Cardiac muscle cell (in vitro differentiated cells and primary cell): ENCODE data around the gene SLC44A5. TPM values are rescaled to one million over a fixed set of nuclear protein-coding genes. Genes with fewer than 3 reads are reported as not detected.

ENCODE experiments used
- DNase-seq, 2 donors: peaks; one replicate each; pipeline versions ENCODE4 v3.0.0 to v3.0.0-alpha.2; 2010 to 2017; ENCODE audit warnings: low read depth in 1 of 2, low spot score in 1 of 2
- H3K27ac ChIP-seq: fragments of 200-600 bp; sonication (generic); 2 replicates; pipeline ENCODE4 v1.5.1; 2016
- H3K27me3 ChIP-seq: fragments of 200-600 bp; sonication (generic); 2 replicates; pipeline ENCODE4 v1.6.0; 2016; ENCODE audit warnings: control low read depth
- H3K36me3 ChIP-seq: fragments of 200-600 bp; sonication (generic); 2 replicates; pipeline ENCODE4 v1.5.1; 2016; ENCODE audit warnings: control low read depth
- H3K4me1 ChIP-seq: fragments of 200-600 bp; sonication (generic); 2 replicates; pipeline ENCODE4 v1.8.1; 2017; ENCODE audit warnings: low read depth, mild to moderate bottlenecking, mixed run types
- H3K4me3 ChIP-seq: fragments of 200-600 bp; sonication (generic); 2 replicates; pipeline ENCODE4 v1.5.1; 2016; ENCODE audit warnings: mild to moderate bottlenecking
- H3K9me3 ChIP-seq: fragments of 200-600 bp; sonication (generic); 2 replicates; pipeline ENCODE4 v1.5.1; 2017; ENCODE audit warnings: low read depth, mild to moderate bottlenecking, control low read depth
- CTCF ChIP-seq: IDR thresholded peaks from 2 replicates; pipeline ENCODE4 v1.5.1; 2012; ENCODE audit warnings: low read depth, mild to moderate bottlenecking, low read length
- polyA plus RNA-seq: library from polyadenylated mRNA; unstranded; fragments of >200 nt; fragmentation: Nextera tagmentation; extraction: Ambion mirVana; gene quantifications from 2 replicates; pipeline ENCODE4 v1.2.1, GENCODE V29; 2016
- total RNA-seq: library from RNA; depleted of rRNA; stranded (reverse); fragments of >200 nt; gene quantifications from 2 replicates; pipeline ENCODE4 v1.2.3, GENCODE V29; 2016

SLC44A5 gene
- total and polyA plus RNA-seq, 2 experiments from 2014 or later, result 6.9 to 11.1 TPM

DNA sequence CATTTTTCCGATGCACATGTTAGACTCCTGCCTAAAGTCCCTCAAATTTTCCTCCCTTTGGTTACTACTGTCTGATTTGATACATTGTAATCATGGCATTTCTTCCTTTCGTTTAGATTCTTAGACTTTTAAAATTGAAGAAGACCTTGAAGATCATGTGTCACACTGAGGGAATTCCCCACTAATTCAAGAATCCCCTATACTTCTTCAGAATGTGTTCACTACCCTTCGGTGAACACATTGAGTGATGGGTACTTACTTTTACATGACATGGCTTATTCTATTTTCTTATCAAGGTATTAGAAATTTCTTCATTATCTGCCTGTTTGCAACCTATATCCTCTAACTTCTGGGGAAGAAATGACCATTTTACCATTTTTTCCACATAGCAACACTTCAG is 390.8 kb downstream of the SLC44A5 start:
- Histone ChIP-seq H3K4me1 (no peaks in the 10 kb centered on the region), H3K9me3 (no peaks in the 10 kb centered on the region), H3K36me3 (no peaks in the 10 kb centered on the region), H3K27ac (no peak overlapping the region), H3K4me3 (no peak overlapping the region), H3K27me3 (no peaks in the 10 kb centered on the region)
- no peak for DNase-seq
- TF ChIP-seq CTCF, result no peak

GRCh38 chr1:75214017-75214416 is 396.9 kb downstream of the SLC44A5 start:
- H3K36me3 ChIP-seq, result no peaks in the 10 kb centered on the region
- no peaks in the 10 kb centered on the region for H3K4me1 ChIP-seq
- no peaks in the 10 kb centered on the region for H3K27me3 ChIP-seq
- DNase-seq, result no peak
- no peak for TF ChIP-seq CTCF
- no peak overlapping the region for H3K27ac ChIP-seq
- no peaks in the 10 kb centered on the region for H3K9me3 ChIP-seq
- no peak overlapping the region for H3K4me3 ChIP-seq

DNA sequence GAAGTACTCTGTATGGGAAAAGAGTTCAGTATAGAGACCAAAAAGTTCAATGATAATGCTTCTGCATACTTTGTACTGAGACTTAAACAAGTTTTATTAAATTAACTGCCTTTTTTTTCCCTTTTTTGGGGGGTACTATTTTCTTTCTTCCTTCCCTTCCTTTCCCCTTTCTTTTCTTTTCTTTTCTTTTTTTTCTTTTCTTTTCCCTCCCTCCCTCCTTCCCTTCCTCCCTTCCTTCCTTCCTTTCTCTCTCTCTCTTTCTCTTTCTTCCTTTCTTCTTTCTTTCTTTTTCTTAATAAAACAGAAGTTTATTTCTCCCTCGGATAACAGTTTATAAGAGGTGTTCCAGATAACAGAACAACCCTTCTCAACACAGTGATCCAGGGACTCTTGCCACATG is 399.3 kb downstream of the SLC44A5 start:
- no peak for TF ChIP-seq CTCF
- Histone ChIP-seq H3K4me3 (no peak overlapping the region), H3K27ac (no peak overlapping the region), H3K4me1 (no peaks in the 10 kb centered on the region), H3K36me3 (no peaks in the 10 kb centered on the region), H3K9me3 (no peaks in the 10 kb centered on the region), H3K27me3 (no peaks in the 10 kb centered on the region)
- no peak for DNase-seq

DNA sequence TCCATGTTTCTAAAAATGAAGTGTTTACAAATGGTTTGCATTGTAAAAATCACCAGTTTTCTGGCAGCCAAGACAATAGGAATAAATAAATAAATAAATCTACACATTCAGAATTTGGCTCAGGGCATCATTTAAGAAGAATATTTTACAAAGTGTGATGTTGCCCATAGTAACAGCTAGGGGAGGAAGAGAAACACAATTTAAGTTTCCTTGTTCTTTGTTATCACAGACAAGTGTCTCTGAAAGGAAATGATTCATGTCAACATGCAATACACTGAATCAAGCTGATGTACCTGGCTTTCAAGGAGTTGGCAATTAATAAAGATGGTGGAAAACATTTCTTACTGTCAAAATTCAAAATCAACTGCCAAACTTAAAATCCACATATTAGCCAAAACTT is 402.1 kb downstream of the SLC44A5 start:
- DNase-seq, result no peak
- no peaks in the 10 kb centered on the region for H3K27me3 ChIP-seq
- H3K27ac ChIP-seq, result no peak overlapping the region
- H3K9me3 ChIP-seq, result no peaks in the 10 kb centered on the region
- no peak overlapping the region for H3K4me3 ChIP-seq
- TF ChIP-seq CTCF, result no peak
- H3K36me3 ChIP-seq, result no peaks in the 10 kb centered on the region
- no peaks in the 10 kb centered on the region for H3K4me1 ChIP-seq

- peak; percentile 58 to 60 for DNase-seq
- H3K27me3 ChIP-seq, result no peaks in the 10 kb centered on the region
- H3K9me3 ChIP-seq, result no peaks in the 10 kb centered on the region
- H3K4me3 ChIP-seq, result no peak overlapping the region
- peak; percentile 80 for TF ChIP-seq CTCF
- no peaks in the 10 kb centered on the region for H3K4me1 ChIP-seq
- no peaks in the 10 kb centered on the region for H3K36me3 ChIP-seq
- no peak overlapping the region for H3K27ac ChIP-seq
These were observed 407.3 kb downstream of the SLC44A5 start for GRCh38 chr1:75203415-75204277.
